ENCODE results near the gene ASCC3.

Gene ASCC3

DNA sequence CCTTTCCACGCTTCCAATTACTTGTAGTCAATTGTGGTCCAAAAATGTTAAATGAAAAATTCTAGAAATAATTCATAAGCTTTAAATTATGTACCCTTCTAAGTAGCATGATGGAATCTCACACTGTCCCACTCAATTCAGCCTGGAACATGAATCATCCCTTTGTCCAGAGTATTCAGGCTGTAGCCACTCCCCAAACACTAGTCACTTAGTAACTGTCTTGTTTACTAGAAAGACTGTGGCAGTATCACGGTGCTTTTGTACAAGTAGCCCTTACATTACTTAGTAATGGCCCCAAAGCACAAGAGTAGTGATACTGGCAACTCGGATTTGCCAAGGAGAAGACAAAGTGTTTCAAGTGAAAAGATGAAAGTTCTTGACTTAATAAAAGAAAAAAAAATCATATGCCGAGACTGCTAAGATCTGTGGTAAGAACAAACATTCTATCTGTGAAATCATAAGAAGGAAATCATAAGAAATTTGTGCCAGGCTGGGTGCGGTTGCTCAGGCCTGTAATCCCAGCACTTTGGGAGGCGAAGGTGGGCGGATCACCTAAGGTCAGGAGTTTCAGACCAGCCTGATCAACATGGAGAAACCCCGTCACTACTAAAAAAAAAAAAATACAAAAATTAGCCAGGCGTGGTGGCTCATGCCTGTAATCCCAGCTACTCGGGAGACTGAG is 247.9 kb downstream of the ASCC3 start:
- DNase-seq, result no peak

DNA sequence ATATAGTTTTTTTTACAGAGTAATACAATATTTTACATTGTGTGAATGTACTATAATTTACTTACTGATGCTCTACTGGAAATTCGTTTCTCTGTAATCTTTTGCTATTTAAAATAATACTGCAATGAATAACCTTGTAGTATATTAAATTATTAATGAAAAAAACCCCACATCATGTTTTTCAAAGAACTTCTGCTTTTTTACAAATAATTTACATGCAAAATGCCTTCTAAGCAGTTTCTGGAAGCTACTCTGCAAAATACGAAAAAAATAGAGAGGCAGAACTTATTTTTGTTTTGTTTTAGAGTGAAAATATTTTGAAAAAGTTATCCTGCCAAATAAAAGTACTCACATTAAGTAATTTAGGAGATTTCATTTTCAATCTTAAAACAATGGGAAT is 250.6 kb downstream of the ASCC3 start:
- DNase-seq, result no peak

DNA sequence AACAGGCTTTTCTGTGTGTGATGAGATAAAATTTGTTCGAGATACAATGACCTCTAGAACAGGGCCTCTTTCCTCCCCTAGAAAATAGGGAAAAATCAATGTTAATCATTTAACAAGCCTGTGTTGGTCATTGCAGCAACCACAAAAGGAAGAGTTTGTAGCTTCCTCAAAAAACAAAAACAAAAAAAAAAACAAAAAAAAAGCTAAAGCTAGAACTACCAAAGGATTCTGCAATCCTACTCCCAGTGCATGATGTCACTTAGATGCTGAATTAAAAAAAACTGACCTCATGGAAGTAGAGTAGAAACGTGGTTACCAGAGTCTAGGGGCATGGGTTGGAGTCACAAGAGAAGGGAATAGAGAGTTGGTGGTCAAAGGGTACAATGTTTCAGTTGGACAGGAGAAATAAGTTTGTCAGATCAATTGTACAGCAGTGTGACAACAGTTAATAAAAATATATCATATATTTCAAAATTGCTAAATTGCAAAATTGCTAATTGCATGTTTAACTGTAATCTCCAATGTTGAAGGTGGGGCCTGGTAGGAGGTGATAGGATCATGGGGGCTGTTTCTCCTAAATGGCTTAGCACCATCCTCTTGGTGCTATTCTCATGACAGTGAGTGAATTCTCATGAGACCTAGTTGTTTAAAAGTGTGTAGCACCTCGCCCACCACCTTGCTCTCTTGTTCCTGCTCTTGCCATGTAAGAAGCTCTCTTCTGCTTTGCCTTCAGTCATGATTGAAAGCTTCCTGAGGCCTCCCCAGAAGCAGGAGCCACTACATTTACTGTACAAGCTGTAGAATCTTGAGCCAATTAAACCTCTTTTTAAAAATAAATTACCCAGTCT is 253.0 kb downstream of the ASCC3 start:
- no peak for DNase-seq

DNA sequence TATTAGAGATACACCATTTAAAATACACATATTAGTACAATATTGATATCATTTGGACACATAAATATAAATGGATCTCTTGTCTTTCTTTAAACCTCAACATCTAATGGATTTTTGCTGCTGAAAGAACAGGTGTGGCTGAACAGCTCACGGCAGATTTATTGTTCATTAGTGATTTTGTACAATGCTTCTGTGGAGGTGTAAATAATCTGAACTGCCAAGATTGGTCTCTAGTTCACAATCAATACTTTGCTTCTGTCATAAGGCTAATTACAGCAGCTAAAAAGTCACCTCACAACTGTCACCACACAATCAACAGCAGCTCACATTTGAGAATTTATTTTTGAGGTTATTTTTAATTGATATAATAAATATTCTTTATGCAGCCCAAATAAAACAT is 254.4 kb downstream of the ASCC3 start:
- DNase-seq, result no peak

DNA sequence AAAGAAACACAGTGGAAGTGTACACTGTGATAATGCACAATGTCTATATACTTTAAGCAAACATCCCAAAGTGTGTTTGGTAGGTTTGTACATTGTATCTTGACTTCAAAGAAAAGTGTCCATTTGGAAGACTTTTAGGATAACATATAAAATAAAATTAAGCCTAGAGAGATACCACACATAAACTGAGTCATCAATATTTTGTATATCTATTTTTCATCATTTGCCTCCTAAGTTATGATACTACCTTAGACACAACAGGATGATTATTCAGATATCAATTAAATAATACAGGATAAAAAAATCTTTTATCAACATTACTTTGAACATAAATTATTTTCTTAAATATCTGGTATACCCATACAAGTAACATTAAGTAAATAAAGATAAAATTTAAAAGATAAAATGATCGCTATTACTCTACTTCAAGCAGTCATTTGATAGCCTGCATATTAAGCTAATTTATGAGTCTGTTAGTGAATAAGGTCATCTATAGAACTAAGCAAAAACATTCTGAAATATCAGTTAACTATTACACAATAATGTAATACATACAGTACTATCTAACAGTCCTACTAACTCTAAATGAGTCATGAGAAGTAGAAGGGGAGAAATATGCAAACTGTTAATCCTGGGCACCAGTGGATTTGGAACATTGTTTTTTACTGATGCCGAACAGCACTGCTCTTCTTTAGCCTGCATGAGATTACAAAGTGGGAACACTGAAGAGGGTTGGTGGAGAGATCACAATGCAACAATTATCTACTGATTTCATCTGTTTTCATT is 258.0 kb downstream of the ASCC3 start:
- no peak for DNase-seq

GRCh38 chr6:100620085-100620840 is 260.9 kb downstream of the ASCC3 start:
- no peak for DNase-seq

GRCh38 chr6:100618351-100618671 is 262.8 kb downstream of the ASCC3 start:
- no peak for DNase-seq

DNA sequence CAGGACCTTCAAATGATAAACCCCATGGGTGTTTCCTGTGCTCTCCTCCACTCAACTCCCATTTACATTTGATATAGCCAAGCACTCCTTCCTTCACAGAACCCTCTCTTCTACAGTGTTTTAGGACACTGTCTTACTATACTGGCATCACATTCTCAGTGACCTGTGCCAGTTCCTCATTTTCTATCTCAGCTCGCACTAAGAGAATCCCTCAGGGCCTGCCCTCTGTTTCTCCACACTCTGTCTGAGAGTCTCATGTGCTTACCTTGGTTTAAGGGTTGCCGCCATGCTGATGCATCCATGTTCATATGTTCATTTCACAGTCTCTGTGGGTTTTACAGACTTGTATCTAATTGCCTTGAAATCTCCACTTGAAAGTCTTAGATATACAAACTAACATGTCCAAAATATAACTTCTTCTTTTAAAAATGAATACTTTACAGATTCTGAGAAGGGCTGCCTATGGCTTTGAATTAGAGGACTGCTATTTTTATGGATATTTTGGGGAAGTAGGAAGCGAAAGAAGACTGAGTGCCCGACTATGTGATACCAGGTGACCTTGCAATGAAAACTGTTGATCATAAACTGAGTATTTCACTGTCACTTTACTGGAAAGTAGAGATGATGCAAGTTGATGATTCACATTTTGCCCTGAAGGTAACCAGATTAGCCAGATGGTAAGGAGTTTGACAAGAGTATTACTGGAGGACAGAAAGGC is 263.3 kb downstream of the ASCC3 start:
- DNase-seq, result no peak

- no peak for DNase-seq
Observed at GRCh38 chr6:100614933-100615332, 266.2 kb downstream of the ASCC3 start.

DNA sequence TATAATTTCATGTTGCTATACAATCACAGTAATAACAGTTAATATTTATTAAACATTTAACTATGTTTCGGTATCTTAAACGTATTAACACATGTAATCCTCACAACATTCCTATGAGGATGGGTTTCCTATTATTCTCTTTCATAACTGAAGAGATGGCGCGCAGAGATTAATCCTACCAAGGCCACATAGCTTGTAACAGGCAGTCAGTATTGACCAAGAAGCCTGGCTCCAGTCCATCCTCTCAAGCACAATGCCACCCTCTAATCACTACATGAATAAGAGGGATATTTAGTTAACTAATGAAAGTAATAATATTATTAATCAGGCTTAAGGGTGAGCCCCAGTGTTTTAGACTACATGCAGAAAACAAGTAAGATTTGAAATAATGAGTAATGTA is 266.7 kb downstream of the ASCC3 start:
- DNase-seq, result no peak

DNA sequence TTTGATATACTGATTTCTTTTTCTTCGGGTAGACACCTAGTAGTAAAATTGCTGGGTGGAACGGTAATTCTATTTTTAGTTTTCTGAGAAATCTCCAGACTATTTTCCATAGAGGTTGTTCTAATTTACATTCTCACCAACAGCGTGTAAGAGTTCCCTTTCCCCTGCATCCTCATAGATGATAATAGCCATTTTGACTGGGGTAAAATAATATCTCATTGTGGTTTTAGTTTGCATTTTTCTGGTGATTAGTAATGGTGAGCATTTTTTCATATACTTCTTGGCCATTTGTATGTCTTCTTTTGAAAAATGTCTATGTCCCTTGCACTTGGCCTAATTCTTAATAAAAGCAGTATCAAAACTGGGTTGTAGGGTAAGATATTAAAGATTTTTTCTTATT is 267.5 kb downstream of the ASCC3 start:
- no peak for DNase-seq

GRCh38 chr6:100612094-100612493 is 269.0 kb downstream of the ASCC3 start:
- no peak for DNase-seq

DNA sequence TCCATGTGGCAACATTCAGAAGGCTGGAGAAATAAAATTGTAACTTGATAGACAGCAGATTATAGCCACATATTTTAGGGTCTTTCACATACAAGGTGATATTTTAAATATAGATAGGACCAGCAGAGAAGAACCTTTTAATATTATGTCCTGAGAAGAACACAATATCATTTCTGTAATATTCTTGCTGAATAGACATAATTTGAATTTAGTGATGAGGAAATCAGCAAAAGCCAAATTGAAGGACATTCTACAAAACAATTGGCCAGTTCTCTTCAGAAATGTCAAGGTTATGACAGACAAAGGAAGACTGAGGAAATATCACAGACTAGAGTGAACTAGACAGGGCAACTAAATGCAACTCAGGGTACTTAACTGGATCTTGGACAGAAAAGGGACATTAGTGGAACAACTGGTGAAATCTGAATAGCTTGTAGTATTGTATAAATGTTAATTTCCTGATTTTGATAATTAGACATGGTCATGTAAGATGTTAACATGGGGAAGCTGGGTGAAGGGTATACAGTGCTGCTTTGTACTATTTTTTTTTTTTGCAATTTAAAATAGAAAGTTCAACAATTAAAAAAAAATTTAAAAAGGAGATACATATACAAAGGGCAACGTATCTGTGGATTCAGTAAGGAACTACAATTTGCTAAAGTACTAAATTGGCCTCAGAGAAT is 281.9 kb downstream of the ASCC3 start:
- DNase-seq, result no peak

DNA sequence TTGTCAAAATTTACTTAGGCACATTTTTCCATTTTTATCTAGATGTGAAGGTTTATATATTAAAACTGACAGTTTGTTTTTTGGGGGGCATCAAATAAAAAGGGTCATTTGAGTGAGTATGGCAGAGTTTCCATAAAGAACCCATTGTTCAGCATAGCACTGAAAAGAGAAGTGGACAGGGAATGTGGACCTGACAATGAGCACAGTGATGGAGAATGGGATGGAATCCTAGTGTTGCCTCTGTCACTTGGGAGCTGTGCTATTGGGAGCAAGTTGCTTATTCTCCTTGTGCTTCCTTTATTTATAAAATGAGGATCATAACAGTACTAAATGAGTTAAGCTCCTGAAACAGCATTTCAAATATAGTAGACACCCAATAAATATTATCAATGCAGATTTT is 285.7 kb downstream of the ASCC3 start:
- DNase-seq, result no peak

GRCh38 chr6:100593522-100593921 is 287.6 kb downstream of the ASCC3 start:
- no peak for DNase-seq

- no peak for DNase-seq
Observed at GRCh38 chr6:100592929-100593328, 288.2 kb downstream of the ASCC3 start.

DNA sequence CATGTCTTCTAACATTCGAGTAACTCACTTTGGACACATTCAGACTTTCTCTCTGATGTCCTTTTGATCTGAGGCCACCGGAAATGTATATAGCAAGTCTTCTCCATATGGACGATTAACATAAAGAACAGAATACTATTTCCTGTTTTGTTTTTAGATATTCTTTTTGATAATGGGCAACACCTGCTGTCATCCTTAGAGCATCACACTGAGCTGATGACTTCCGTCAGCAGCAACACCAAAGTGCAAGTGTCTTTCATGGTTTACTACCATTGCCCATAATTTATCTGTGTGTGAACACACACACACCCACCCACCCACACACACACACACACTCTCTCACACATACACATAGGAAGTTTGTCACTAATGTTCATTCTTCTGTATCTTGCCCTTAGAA is 303.7 kb downstream of the ASCC3 start:
- no peak for DNase-seq

- DNase-seq, result no peak
Observed at GRCh38 chr6:100575921-100576320, 305.2 kb downstream of the ASCC3 start.

- no peak for DNase-seq
Observed at GRCh38 chr6:100574836-100575235, 306.3 kb downstream of the ASCC3 start.

- DNase-seq, result no peak
Observed at GRCh38 chr6:100573166-100573565, 308.0 kb downstream of the ASCC3 start.

DNA sequence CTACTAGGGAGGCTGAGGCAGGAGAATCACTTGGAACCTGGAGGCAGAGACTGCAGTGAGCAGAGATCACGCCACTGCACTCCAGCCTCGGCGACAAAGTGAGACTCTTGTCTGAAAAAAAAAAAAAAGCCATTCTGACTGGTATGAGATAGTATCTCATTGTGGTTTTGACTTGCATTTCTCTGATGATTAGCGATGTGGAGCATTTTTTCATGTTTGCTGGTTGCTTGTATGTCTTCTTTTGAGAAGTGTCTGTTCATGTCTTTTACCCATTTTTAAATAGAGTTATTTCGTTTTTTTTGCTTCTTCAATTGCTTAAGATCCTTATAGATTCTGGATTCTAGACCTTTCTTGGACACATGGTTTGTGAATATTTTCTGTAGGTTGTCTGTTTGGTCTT is 312.9 kb downstream of the ASCC3 start:
- no peak for DNase-seq

DNA sequence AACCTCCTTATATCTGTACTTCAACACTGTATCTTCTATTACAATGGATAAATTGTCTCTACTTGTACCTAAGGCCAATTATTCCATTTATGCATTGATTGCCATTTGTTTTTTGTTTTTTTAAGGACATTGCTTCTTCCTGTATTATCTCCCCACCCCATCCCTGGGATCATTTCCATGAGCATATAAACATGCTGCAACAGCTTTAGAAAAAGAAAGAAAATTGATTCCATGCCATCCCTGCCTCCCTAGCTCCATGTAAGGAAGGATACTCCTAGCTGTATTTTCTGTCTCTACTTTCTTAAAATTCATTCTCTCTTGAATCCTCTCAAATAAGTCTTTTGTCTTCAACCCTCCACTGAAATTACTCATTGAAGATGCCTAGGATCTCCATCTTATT is 314.6 kb downstream of the ASCC3 start:
- no peak for DNase-seq
